Stimulated activated CD4-positive, alpha-beta T cell treated with anti-CD3 and anti-CD28 coated beads, Interleukin-12 subunit alpha, Interleukin-12 subunit beta, amount 100 ng/mL, for 48 hours (primary cell): ENCODE data around the gene MALT1.
"Not testable (repeated sequence)": the region's sequence is repeated elsewhere in the genome, so short reads cannot be mapped to it uniquely, and the experiment has no call there.

Source experiments
- DNase-seq, 3 donors: peaks; one replicate each; pipeline ENCODE4 v3.0.0-alpha.2; 2020; ENCODE audit warnings: low read depth in 2 of 3, low spot score in 1 of 3

Gene MALT1

GRCh38 chr18:58732471-58732870 is 61.2 kb downstream of the MALT1 start:
- no peak for DNase-seq

GRCh38 chr18:58733866-58734265 is 62.6 kb downstream of the MALT1 start:
- DNase-seq: no peak

GRCh38 chr18:58738322-58738721 is 67.1 kb downstream of the MALT1 start:
- no peak for DNase-seq

- no peak for DNase-seq
Measured at GRCh38 chr18:58745914-58746313, 74.6 kb downstream of the MALT1 start.

GRCh38 chr18:58748899-58749595 is 77.8 kb downstream of the MALT1 start:
- DNase-seq: no peak

GRCh38 chr18:58753976-58754375 is 82.7 kb downstream of the MALT1 start:
- no peak for DNase-seq

GRCh38 chr18:58754544-58755068 is 83.3 kb downstream of the MALT1 start:
- DNase-seq: no peak

GRCh38 chr18:58755304-58756010 is 84.2 kb downstream of the MALT1 start:
- DNase-seq: no peak

GRCh38 chr18:58756148-58756547 is 84.9 kb downstream of the MALT1 start:
- no peak for DNase-seq

GRCh38 chr18:58756596-58757240 is 85.5 kb downstream of the MALT1 start:
- no peak for DNase-seq

- not testable (repeated sequence) for DNase-seq
Measured at GRCh38 chr18:58757351-58757750, 86.1 kb downstream of the MALT1 start.

- no peak for DNase-seq
Measured at GRCh38 chr18:58758046-58758445, 86.8 kb downstream of the MALT1 start.

- DNase-seq: no peak
Measured at GRCh38 chr18:58758606-58759005, 87.3 kb downstream of the MALT1 start.

GRCh38 chr18:58761241-58761969 is 90.1 kb downstream of the MALT1 start:
- no peak for DNase-seq

- no peak for DNase-seq
Measured at GRCh38 chr18:58761970-58762780, 90.9 kb downstream of the MALT1 start.

GRCh38 chr18:58762781-58763171 is 91.5 kb downstream of the MALT1 start:
- no peak for DNase-seq

GRCh38 chr18:58766164-58766563 is 94.9 kb downstream of the MALT1 start:
- DNase-seq: no peak

GRCh38 chr18:58766946-58767345 is 95.7 kb downstream of the MALT1 start:
- DNase-seq: no peak

GRCh38 chr18:58768293-58768974 is 97.2 kb downstream of the MALT1 start:
- peak; percentile 63 to 70 (median 65) for DNase-seq

- no peak for DNase-seq
Measured at GRCh38 chr18:58769321-58769720, 98.1 kb downstream of the MALT1 start.
